ENCODE results near the gene MRE11.
"Not testable (repeated sequence)": the region's sequence is repeated elsewhere in the genome, so short reads cannot be mapped to it uniquely, and the experiment has no call there.

MRE11 gene

DNA sequence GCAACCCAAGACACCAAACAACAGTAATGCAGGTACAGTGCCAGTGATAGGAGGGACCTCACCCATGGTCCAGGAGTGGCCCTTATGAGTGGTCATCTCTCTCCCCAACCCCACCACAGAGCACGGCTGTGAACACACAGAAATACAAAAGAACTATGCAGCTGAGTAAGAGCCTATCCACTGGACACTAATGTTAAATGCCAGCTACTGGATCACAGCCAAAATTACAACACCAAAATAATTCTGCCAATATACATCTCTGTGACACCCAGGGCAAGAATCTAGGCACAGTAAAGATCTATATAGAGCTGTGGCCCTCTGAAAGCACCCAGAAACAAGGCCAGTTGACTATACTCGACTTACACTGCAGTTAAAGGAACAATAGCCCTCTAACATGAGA, 69.6 kb downstream of the MRE11 start:
- DNase-seq (ENCODE audit: low read depth): no peak

DNA sequence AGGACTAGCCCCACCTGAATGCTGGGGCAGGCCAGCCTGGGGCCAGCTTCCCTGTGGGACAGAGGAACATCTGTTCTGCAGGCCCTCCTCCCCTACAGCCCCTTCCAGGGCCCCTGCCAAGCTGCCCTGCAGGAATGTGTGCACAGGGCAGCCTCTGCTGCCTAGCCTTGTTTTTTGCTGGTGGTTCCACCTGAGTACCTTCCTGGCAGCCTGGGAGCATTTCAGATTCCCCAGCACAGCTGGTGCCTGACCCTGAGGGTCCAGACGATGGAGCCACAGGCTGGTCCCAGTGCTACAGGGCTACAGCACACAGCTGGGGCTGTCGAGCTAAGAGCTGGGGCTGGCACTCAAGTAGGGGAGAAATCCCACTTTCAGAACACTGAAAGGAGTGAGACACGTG, 70.1 kb downstream of the MRE11 start:
- no peak for DNase-seq (ENCODE audit: low read depth)

DNA sequence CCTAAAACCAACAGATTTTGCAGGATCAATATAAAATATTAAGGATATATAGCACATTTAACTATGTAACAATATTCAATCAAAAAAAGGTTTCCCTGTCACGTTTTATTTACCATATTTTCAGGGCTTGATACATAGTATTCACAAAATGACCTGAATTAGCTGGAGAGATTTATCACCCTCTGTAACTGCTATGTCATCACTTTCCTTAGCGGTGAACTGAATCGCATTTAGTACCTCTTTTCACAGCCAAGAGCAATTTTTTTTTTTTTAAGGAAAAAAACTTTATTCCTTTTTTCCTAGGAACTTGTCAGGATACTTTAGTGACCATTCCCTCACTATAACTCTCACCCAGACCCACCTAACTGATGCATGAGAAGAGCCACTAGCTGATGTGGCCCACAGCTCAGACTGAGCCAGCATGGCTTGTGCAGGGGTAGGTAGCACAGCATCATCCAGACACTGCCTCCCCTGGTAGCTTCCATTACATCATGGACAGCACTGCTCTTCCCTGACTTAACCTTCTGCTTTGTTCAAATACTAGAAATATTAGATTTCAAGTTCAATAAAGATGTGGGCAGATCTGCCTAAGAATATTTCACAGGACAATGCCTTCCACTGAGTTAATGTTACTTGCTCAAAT, 75.4 kb downstream of the MRE11 start:
- DNase-seq (ENCODE audit: low read depth): no peak

GRCh38 chr11:94417386-94417987, 76.2 kb downstream of the MRE11 start:
- DNase-seq (ENCODE audit: low read depth): peak; percentile 41

DNA sequence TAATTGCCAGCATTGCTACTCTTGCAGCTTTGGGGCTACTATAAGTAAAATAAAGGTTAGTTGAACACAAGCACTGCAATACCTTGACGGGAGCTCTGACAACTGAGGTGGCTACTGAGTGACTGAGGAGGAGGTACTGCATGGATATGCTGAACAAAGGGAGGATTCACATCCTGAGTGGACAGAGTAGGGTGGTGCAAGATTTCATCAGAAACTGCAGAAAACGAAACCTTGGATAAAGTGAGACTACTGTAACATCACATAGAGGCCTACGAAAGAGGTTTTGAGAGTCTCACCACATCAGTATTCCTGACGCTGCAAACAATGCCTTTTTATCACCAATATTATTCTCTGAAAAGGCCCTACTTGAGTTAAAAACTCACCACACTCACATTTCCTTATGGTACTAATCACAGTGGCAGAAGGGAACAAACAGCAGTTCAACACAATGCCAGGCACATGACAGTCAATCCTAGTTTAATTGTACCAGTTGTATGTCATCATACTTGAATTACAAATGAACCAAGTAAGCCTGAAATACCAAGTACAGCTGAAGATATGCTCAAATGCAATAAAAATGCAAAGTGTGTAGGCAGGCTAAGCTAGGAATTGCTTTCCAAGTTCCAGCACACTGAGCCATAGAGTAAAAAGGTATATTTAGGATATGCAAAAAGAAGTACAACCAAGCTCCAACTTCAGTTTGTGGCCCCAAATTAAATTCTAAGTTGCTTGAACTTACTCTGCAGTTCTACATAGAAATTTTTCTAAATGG, 88.4 kb downstream of the MRE11 start:
- DNase-seq (ENCODE audit: low read depth): no peak

DNA sequence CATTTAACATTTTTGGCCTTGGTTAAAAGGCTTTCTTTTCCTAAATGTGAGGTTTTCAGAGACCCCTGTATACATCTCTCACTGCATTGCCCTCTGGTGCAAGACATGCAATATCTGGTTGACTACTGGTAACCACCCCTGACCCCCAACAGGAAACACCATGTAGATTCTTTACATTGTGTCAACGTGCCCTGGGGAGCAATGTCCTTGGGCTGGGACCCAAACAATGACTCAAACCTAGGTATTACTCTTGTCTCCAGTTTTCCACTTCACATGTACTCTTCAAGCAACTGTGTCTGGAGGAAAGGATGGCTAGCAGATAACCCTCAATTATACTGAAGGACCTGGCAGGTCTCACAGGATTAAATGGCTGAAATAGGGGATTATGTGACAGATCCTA, 91.3 kb downstream of the MRE11 start:
- no peak for DNase-seq (ENCODE audit: low read depth)

- no peak for DNase-seq (ENCODE audit: low read depth)
Observed at GRCh38 chr11:94401773-94402265, 91.8 kb downstream of the MRE11 start.

DNA sequence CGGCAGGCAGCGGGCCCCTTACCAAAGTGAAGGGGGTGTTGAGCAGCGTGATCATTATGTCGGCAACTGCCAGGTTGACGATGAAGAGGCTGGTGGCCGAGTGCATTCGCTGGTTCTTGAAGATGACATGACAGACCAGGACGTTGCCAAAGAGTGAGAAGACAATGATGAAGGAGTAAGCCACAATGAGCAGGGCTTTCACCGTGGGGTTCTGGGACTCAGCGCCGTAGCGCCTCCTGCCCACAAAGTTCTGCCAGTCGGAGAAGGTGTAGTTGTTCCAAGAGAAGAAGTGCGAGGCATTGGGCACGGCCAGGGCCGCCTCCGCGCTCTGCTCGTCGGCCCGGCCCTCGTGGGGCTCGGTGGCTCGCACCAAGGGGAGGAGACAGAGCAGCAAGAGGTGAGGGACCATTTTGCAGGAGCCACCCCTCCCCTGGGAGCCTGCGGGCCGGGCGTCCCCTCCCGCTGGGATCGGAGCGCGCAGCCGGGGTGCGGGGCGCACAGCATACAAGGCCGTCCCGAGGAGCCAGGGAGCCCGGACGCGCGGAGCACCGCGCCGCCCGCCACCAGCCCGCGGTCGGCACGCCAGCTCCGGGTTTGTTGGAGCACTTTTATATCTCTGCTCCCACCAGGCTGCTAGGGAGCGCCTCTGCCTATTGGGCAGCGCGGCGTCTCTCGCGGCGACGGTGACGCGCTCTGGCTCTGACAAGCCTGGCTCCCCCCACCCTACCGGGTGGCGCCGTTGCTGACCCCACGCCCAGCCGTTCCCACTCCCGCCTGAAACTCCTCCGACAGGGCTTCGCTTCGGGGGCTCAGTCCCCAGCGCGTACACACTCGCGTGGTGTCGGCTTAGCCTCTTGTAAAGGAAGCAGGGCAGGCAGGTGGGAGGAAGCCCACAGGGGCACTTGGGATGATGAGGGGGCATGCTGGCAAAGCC, 92.5 kb downstream of the MRE11 start, which contains the start of gene GPR83:
Gene GPR83, minus strand, starts transcription at position 581 of the 934 bp plus-strand sequence. Its CDS starts 172 bp downstream, at position 409.
- no peak for DNase-seq (ENCODE audit: low read depth)

- DNase-seq (ENCODE audit: low read depth): no peak
Observed at GRCh38 chr11:94400457-94400838, 93.2 kb downstream of the MRE11 start.

GRCh38 chr11:94400050-94400449, 93.6 kb downstream of the MRE11 start:
- DNase-seq (ENCODE audit: low read depth): no peak

DNA sequence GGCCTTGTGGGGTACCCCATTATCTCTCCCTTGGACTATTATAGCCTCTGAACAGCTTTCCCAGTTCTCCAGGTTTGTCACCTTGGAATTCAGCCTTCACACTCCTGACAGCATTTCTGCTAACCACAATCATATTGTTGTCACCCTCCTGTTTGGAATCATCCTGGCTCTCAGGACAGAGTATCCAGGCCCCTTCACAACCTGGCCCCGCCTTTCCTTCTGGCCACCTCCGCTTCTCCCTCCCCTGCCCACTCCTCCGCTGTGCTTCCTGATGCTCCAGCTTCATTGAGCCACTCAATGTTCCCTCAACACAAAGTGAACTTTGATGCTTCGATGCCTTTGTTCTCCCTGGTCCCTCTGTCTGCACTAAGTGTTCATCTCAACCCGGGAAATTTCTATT, 95.5 kb downstream of the MRE11 start:
- DNase-seq (ENCODE audit: low read depth): no peak

DNA sequence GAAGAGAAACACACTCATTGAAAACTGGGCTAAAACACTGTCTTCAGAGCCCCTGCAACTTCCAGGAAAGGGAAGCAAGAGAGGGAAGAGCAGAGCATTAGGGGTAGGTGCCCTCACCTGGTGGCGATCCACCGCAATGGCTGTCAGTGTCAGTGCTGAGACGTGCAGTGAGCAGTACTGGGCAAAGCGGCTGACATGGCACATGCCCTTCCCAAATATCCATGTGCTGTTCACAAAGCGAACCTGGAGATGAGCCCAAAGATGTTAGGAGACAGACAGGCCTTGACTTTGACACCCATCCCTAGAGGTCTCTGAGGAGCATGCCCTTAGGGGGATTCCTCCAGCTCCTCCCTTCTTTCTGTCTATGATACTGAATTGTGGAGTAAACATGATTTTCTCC, 97.4 kb downstream of the MRE11 start:
- DNase-seq (ENCODE audit: low read depth): no peak

- DNase-seq (ENCODE audit: low read depth): not testable (repeated sequence)
Observed at GRCh38 chr11:94391937-94392336, 101.7 kb downstream of the MRE11 start.

DNA sequence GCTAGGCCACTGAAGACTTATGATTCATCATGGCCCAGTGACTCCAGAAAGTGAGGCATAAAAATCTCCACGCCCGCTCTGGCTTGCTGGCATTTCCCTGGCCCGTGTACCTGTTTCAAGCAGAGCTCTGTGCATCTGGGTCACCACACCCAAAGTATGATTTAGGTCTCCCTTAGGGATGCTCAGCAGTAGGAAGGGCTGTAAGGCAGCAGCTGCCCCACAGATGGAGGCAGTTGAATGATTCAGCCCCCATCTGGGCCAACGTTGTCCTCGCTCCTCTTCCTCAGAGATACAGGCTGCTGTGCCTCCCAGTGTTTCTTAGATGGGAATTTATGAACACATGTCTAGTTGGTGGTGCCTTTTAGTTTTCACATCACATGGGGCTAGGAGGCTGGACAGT, 114.0 kb downstream of the MRE11 start:
- DNase-seq (ENCODE audit: low read depth): no peak

DNA sequence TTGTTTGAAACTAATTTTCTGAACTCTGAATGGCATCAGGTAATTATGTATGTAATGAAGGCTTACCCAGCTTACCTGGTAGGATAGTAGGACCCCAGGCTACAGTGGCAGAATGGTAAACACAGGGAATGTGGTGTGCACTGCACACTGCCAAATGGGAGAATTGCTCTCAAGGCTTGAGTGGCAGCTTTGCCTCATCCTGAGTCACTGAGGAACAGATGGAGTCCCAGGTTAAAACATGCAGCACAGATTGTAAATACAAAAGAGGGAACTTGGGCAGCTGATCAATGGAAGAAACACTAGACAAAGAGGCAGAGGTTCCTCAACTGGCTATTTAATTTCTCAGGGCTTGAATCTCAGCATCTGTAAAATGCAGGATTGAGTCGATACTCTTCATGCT, 116.8 kb downstream of the MRE11 start:
- no peak for DNase-seq (ENCODE audit: low read depth)

- DNase-seq (ENCODE audit: low read depth): not testable (repeated sequence)
Observed at GRCh38 chr11:94370576-94370975, 123.1 kb downstream of the MRE11 start.

Data from fibroblast of the conjunctiva (primary cell).